Amniotic epithelial cell (primary cell): ENCODE results near the gene TRPT1.

Experiments
- DNase-seq: peaks from one replicate; pipeline ENCODE4 v3.0.0-alpha.2; 2010; ENCODE audit warnings: low read depth

Gene TRPT1

GRCh38 chr11:64208086-64208795 lies 17.7 kb downstream of the TRPT1 start:
- no peak for DNase-seq

- no peak for DNase-seq
Observed at GRCh38 chr11:64207256-64208085, 18.5 kb downstream of the TRPT1 start.

GRCh38 chr11:64206457-64207255 lies 19.3 kb downstream of the TRPT1 start, which contains the start of gene FERMT3:
Gene FERMT3 (plus strand): TSS chr11:64206721. CDS start chr11:64207365, 644 bp downstream.
- no peak for DNase-seq

GRCh38 chr11:64204464-64204989 lies 21.5 kb downstream of the TRPT1 start:
- DNase-seq, result peak; percentile 94

GRCh38 chr11:64204080-64204440 lies 21.9 kb downstream of the TRPT1 start:
- DNase-seq, result no peak

GRCh38 chr11:64203421-64204079 lies 22.4 kb downstream of the TRPT1 start:
- DNase-seq, result no peak

GRCh38 chr11:64202992-64203391 lies 23.0 kb downstream of the TRPT1 start:
- no peak for DNase-seq

GRCh38 chr11:64201543-64201942 lies 24.4 kb downstream of the TRPT1 start:
- no peak for DNase-seq

- DNase-seq, result no peak
Observed at GRCh38 chr11:64198511-64198910, 27.5 kb downstream of the TRPT1 start.

- no peak for DNase-seq
Observed at GRCh38 chr11:64196626-64197025, 29.4 kb downstream of the TRPT1 start.

GRCh38 chr11:64192434-64192833 lies 33.6 kb downstream of the TRPT1 start:
- DNase-seq, result no peak

GRCh38 chr11:64186492-64187165 lies 39.4 kb downstream of the TRPT1 start:
- no peak for DNase-seq

GRCh38 chr11:64185693-64186491 lies 40.1 kb downstream of the TRPT1 start, which contains the start of gene STIP1:
Gene STIP1 (plus strand): TSS chr11:64186171. CDS start chr11:64186262, 91 bp downstream.
- DNase-seq, result peak; percentile 100

GRCh38 chr11:64185175-64185692 lies 40.8 kb downstream of the TRPT1 start:
- peak; percentile 79 for DNase-seq

GRCh38 chr11:64183890-64184289 lies 42.1 kb downstream of the TRPT1 start:
- DNase-seq, result no peak

- DNase-seq, result peak; percentile 88
Observed at GRCh38 chr11:64181506-64182411, 44.2 kb downstream of the TRPT1 start.

GRCh38 chr11:64180891-64181290 lies 45.1 kb downstream of the TRPT1 start:
- no peak for DNase-seq

- no peak for DNase-seq
Observed at GRCh38 chr11:64178951-64179639, 46.9 kb downstream of the TRPT1 start.
